SK-N-SH (cell line): Measurements from ENCODE around the gene MPST.

ENCODE experiments used
- FOXJ3 ChIP-seq: sonication (generic); formaldehyde crosslinking; IDR thresholded peaks from 2 replicates; pipeline ENCODE4 v1.5.1; 2020; ENCODE audit warnings: mild to moderate bottlenecking, missing genetic modification reagents
- GABPA ChIP-seq: IDR thresholded peaks from 2 replicates; pipeline ENCODE4 v1.4.0; 2012; ENCODE audit warnings: low read depth, mild to moderate bottlenecking
- RFX5 ChIP-seq: IDR thresholded peaks from 2 replicates; pipeline ENCODE4 v1.6.1; 2012; ENCODE audit warnings: mild to moderate bottlenecking, improper control_type of control experiment, low read length

DNA sequence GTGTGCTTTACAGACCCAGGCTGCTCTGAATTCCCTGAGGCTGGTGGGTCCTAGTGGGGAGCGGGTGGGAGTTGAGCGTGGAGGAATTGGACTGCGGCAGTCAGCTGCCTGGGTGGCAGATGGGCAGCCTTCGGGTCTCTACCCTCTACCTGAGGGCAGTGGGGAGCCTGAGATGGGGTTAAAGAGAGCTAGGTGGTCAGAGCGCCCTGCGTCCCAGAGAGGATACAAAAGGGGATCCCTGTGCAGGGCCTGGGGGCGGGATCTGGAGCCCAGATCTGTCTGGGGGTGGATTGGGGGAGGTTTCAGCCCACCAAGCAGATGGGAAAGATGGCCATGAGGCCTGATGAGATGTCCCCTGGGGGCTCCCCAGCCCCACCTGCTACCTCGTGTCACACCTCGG is 50.2 kb downstream of the MPST start:
- TF ChIP-seq GABPA: no peak
- TF ChIP-seq RFX5: no peak
- TF ChIP-seq FOXJ3 (CRISPR knock-in tag): no peak
